K562 (cell line): ENCODE measurements around the gene DCAKD. TPM values are rescaled to one million over a fixed set of nuclear protein-coding genes. Genes with fewer than 3 reads are reported as not detected.

Experiments used
- ATAC-seq: fragments of 200-7000 bp; cut with Tn5 transposase; 3 replicates; pipeline ENCODE4 v1.9.1; 2020; ENCODE audit warnings: moderate library complexity
- BruUV-seq: library from RNA; stranded (reverse); fragments of 400-500 nt; replicated peaks from 2 replicates; lab custom pipeline; 2021; lab: Mats Ljungman, UMichigan
- CTCF ChIA-PET: fragments of 300-600 bp; formaldehyde crosslinking; extraction: SDS; loops from one replicate; lab custom pipeline; 2021; ENCODE audit warnings: low intra/inter-chr PET ratio; lab: Yijun Ruan, JAX
- POLR2A ChIA-PET: fragments of 300-600, 350-650 bp; sonication (Branson Sonifier 250); formaldehyde crosslinking; extraction: SDS; loops from one replicate; lab custom pipeline; 2021; ENCODE audit warnings: antibody characterized with exemption, inconsistent platforms; lab: Yijun Ruan, JAX
- DNase-seq, 4 experiments: peaks; one replicate each; pipeline versions ENCODE4 v3.0.0 to v3.0.0-alpha.2; 2011 to 2018; ENCODE audit warnings: low spot score in 3 of 4, mixed read lengths in 3 of 4; ENCODE audit errors: extremely low read depth in 1 of 4
- FAIRE-seq: peaks from 2 replicates; lab custom pipeline; 2011; peaks lifted over from hg19 to GRCh38; lab: Jason Lieb, UNC
- H2AFZ ChIP-seq: 2 replicates; pipeline ENCODE4 v1.6.0; 2011; ENCODE audit warnings: low read depth, low read length, control low read depth, inconsistent platforms
- H3K27ac ChIP-seq: fragments of 200-600 bp; 3 replicates; pipeline ENCODE4 v1.8.0; 2011; ENCODE audit warnings: low read depth, mild to moderate bottlenecking, control low read depth, inconsistent platforms, low read length, moderate library complexity, mixed read lengths; ENCODE audit errors: extremely low read depth
- H3K27me3 ChIP-seq, 2 experiments: fragments of 300-600 bp in 1 of 2; 2 replicates in 1 of 2; 3 replicates in 1 of 2; pipeline versions ENCODE4 v1.6.0 to v1.8.0; 2011; ENCODE audit warnings: inconsistent platforms in 2 of 2, low read length in 2 of 2, mild to moderate bottlenecking in 1 of 2, mixed read lengths in 1 of 2, moderate library complexity in 1 of 2; ENCODE audit not compliant: control insufficient read depth in 2 of 2, insufficient read depth in 2 of 2
- H3K36me3 ChIP-seq: fragments of 300-600 bp; 3 replicates; pipeline ENCODE4 v1.8.0; 2011; ENCODE audit warnings: mild to moderate bottlenecking, low read length, inconsistent platforms; ENCODE audit not compliant: control insufficient read depth, insufficient read depth
- H3K4me1 ChIP-seq, 2 experiments: fragments of 200-600 bp in 1 of 2; replicated peaks in 1 of 2; 2 replicates in 1 of 2; 3 replicates in 1 of 2; pipeline versions ENCODE4 v1.5.1 to v1.8.0; 2011; ENCODE audit warnings: inconsistent platforms in 2 of 2, low read length in 2 of 2, mild to moderate bottlenecking in 1 of 2, mixed read lengths in 1 of 2, moderate library complexity in 1 of 2; ENCODE audit not compliant: control insufficient read depth in 2 of 2, insufficient read depth in 2 of 2
- H3K4me2 ChIP-seq: 2 replicates; pipeline ENCODE4 v1.6.1; 2011; ENCODE audit warnings: low read length, control low read depth, inconsistent platforms, mixed read lengths; ENCODE audit not compliant: insufficient read depth
- H3K4me3 ChIP-seq: fragments of 200-600 bp; sonication (generic), shearing (Covaris generic); 2 replicates; pipeline ENCODE4 v1.5.1; 2016; ENCODE audit warnings: control low read depth, inconsistent platforms
- H3K79me2 ChIP-seq: fragments of 200-600 bp; 3 replicates; pipeline ENCODE4 v1.8.0; 2011; ENCODE audit warnings: low read length, inconsistent platforms; ENCODE audit not compliant: control insufficient read depth, insufficient read depth
- H3K9ac ChIP-seq, 2 experiments: 2 replicates each; pipeline versions ENCODE4 v1.6.0 to v1.6.1; 2011; ENCODE audit warnings: low read depth in 2 of 2, low read length in 2 of 2, control low read depth in 1 of 2, inconsistent platforms in 1 of 2, mild to moderate bottlenecking in 1 of 2, mixed read lengths in 1 of 2; ENCODE audit not compliant: insufficient read depth in 1 of 2
- H3K9me1 ChIP-seq: one replicate; pipeline ENCODE4 v1.6.0; 2011; ENCODE audit warnings: inconsistent platforms, mild to moderate bottlenecking, low read length, moderate library complexity; ENCODE audit not compliant: control insufficient read depth, insufficient read depth
- H3K9me3 ChIP-seq: replicated peaks from 2 replicates; pipeline ENCODE4 v1.5.1; 2011; ENCODE audit warnings: low read depth, low read length, inconsistent platforms; ENCODE audit not compliant: control insufficient read depth, insufficient read depth
- H4K20me1 ChIP-seq: replicated peaks from 2 replicates; pipeline ENCODE4 v1.6.1; 2011; ENCODE audit warnings: low read length, inconsistent platforms, mixed read lengths; ENCODE audit not compliant: control insufficient read depth, insufficient read depth
- NFE2L1 ChIP-seq: fragments of 450-650 bp; IDR thresholded peaks from 2 replicates; pipeline ENCODE4 v1.6.1; 2016; ENCODE audit warnings: missing genetic modification characterization, low read depth, mild to moderate bottlenecking, missing compliant biosample characterization, moderate library complexity, borderline replicate concordance
- POLR2G ChIP-seq: fragments of 200-400 bp; formaldehyde crosslinking; IDR thresholded peaks from 2 replicates; pipeline ENCODE4 v1.6.1; 2017; ENCODE audit warnings: low read depth, mild to moderate bottlenecking, antibody characterized with exemption, low read length, moderate library complexity
- STAT5A ChIP-seq: IDR thresholded peaks from 2 replicates; pipeline ENCODE4 v1.6.1; 2012; ENCODE audit warnings: low read length, inconsistent platforms, borderline replicate concordance
- ZNF511 ChIP-seq: sonication (generic); formaldehyde crosslinking; IDR thresholded peaks from 2 replicates; pipeline ENCODE4 v1.8.0; 2022; ENCODE audit warnings: mild to moderate bottlenecking, missing genetic modification reagents
- WGBS: fragments of 100-300 bp; shearing (Covaris generic); methylation state at CpG from one replicate; pipeline ENCODE4 v1.1.6; 2016; ENCODE audit warnings: low coverage, mixed read lengths; ENCODE audit not compliant: insufficient coverage; ENCODE audit errors: missing lambda C conversion rate; 5-methylcytosine and 5-hydroxymethylcytosine counted together
- in situ Hi-C: fragments of 300-500 bp; cut with MboI; formaldehyde crosslinking; loops from 4 replicates; pipeline ENCODE4 v1.15.0; 2018; ENCODE audit warnings: inconsistent platforms, mixed read lengths
- intact Hi-C: fragments of 100-400 bp; cut with micrococcal nuclease; formaldehyde crosslinking; loops from 2 replicates; pipeline ENCODE4 v1.14.2; 2022
- polyA plus RNA-seq, 8 experiments: library from polyadenylated mRNA; depleted of rRNA in 4 of 8; stranded (reverse) in 5 of 8; unstranded in 3 of 8; fragments of >200 nt; fragmentation: Nextera tagmentation in 2 of 8; fragmentation: Illumina TruSeq in 1 of 8; extraction: Ambion mirVana in 2 of 8; extraction: Trizol in 1 of 8; gene quantifications; 2 replicates each; pipeline versions ENCODE4 v1.2.1 to v1.2.3, GENCODE V29; 2011 to 2014; ENCODE audit warnings: inconsistent platforms in 1 of 8, missing spikeins in 1 of 8
- total RNA-seq, 7 experiments: library from RNA; depleted of rRNA in 6 of 7; stranded (reverse); fragments of >200 nt in 6 of 7; fragmentation: Illumina TruSeq in 2 of 7; extraction: Trizol in 2 of 7; gene quantifications; 2 replicates each; pipeline versions ENCODE4 v1.2.1 to v1.2.3, GENCODE V29; 2011 to 2021; ENCODE audit warnings: low replicate concordance in 1 of 7

DCAKD gene
- total and polyA plus RNA-seq, 9 of the 15 experiments (the other 6 are each of a cell fraction or from before 2014, with no cell fraction given), result 7.9 to 35.5 (median 21.4) TPM

GRCh38 chr17:45043813-45044540 is 7.5 kb downstream of the DCAKD start:
- Histone ChIP-seq H3K79me2 (peaks cover 43% of the 10 kb centered on the region), H4K20me1 (no peaks in the 10 kb centered on the region; the same call in none of the 2 replicates), H3K4me3 (no peak overlapping the region), H3K9me1 (no peaks in the 10 kb centered on the region), H3K9ac (peak overlapping the region in 1 of 2 experiments; percentile 48; a peak in 1 of 4 replicates), H2AFZ (no peak overlapping the region), H3K9me3 (no peaks in the 10 kb centered on the region), H3K36me3 (peaks cover 20% of the 10 kb centered on the region; the same call in 1 of the 3 replicates), H3K4me1 (peaks cover 10 to 13% of the 10 kb centered on the region in 2 experiments), H3K27ac (no peak overlapping the region), H3K4me2 (no peak overlapping the region), H3K27me3 (no peaks in the 10 kb centered on the region)
- 84% methylated on average over 17 of the region's 18 CpGs for WGBS
- TF ChIP-seq STAT5A (no peak), ZNF511 (CRISPR knock-in tag) (no peak), POLR2G (0 out of 2 replicates have a peak, but pooled peaks have one; percentile 33), NFE2L1 (tag) (no peak)
- in situ Hi-C loops, result no loop called here
- no peak for ATAC-seq
- intact Hi-C loops, result no loop called here
- no peak for DNase-seq
- ChIA-PET CTCF (no interaction called here), POLR2A (interaction anchor here (1.0 kb wide), 1 partner anchor 15 kb away, joined by 4 read pairs; no protein-coding TSS in a partner anchor)
- FAIRE-seq, result no peak
- BruUV-seq, result no TSS peak
